ENCODE results near the gene SULT4A1.

Gene SULT4A1

GRCh38 chr22:43831561-43832392, 30.5 kb downstream of the SULT4A1 start:
- H3K4me2 ChIP-seq (ENCODE audit: low read depth, low read length) = no peak overlapping the region
- H3K9me3 ChIP-seq (replicated peaks; ENCODE audit: insufficient read depth, low read length) = no peaks in the 10 kb centered on the region
- no peaks in the 10 kb centered on the region for H3K4me1 ChIP-seq (ENCODE audit: low read length)
- no peak overlapping the region for H3K9ac ChIP-seq (ENCODE audit: low read length)
- H3K27ac ChIP-seq (ENCODE audit: low read length) = no peak overlapping the region
- no peaks in the 10 kb centered on the region for H3F3A ChIP-seq (ENCODE audit: insufficient read depth, low read length)
- H3K4me3 ChIP-seq (ENCODE audit: low read length) = no peak overlapping the region
- H3K36me3 ChIP-seq (replicated peaks; ENCODE audit: insufficient read depth, low read length) = no peaks in the 10 kb centered on the region
- peaks cover 83% of the 10 kb centered on the region for H3K27me3 ChIP-seq (replicated peaks; ENCODE audit: insufficient read depth, low read length)
- H3K79me2 ChIP-seq (ENCODE audit: low read length) = no peaks in the 10 kb centered on the region
- no peak overlapping the region for H2AFZ ChIP-seq (ENCODE audit: low read length)
- TF ChIP-seq CTCF (IDR thresholded peaks at IDR 0.05; ENCODE audit: low read length) = no peak
- TF ChIP-seq EZH2 (optimal IDR thresholded peaks at IDR 0.05; ENCODE audit: low read depth, low read length) = no peak
- TF ChIP-seq EZH2phosphoT487 (IDR thresholded peaks at IDR 0.05; ENCODE audit: low read length) = no peak
- no peak for DNase-seq
- no peaks in the 10 kb centered on the region for H3K9me2 ChIP-seq (replicated peaks; ENCODE audit: insufficient read depth, low read length)
- H4K20me1 ChIP-seq (ENCODE audit: insufficient read depth, low read length) = no peaks in the 10 kb centered on the region

- Histone ChIP-seq H4K20me1 (ENCODE audit: insufficient read depth, low read length) (no peaks in the 10 kb centered on the region), H3K4me3 (ENCODE audit: low read length) (no peak overlapping the region), H3K27ac (ENCODE audit: low read length) (no peak overlapping the region), H3K79me2 (ENCODE audit: low read length) (no peaks in the 10 kb centered on the region), H3K9ac (ENCODE audit: low read length) (no peak overlapping the region), H3K9me3 (replicated peaks; ENCODE audit: insufficient read depth, low read length) (no peaks in the 10 kb centered on the region), H3K36me3 (replicated peaks; ENCODE audit: insufficient read depth, low read length) (no peaks in the 10 kb centered on the region), H2AFZ (ENCODE audit: low read length) (no peak overlapping the region), H3K9me2 (replicated peaks; ENCODE audit: insufficient read depth, low read length) (no peaks in the 10 kb centered on the region), H3K27me3 (replicated peaks; ENCODE audit: insufficient read depth, low read length) (peaks cover 88% of the 10 kb centered on the region), H3F3A (ENCODE audit: insufficient read depth, low read length) (no peaks in the 10 kb centered on the region), H3K4me1 (ENCODE audit: low read length) (no peaks in the 10 kb centered on the region), H3K4me2 (ENCODE audit: low read depth, low read length) (no peak overlapping the region)
- DNase-seq = no peak
- TF ChIP-seq EZH2phosphoT487 (IDR thresholded peaks at IDR 0.05; ENCODE audit: low read length) (no peak), CTCF (IDR thresholded peaks at IDR 0.05; ENCODE audit: low read length) (no peak), EZH2 (optimal IDR thresholded peaks at IDR 0.05; ENCODE audit: low read depth, low read length) (no peak)
These were observed 31.3 kb downstream of the SULT4A1 start for GRCh38 chr22:43830931-43831560.

- Histone ChIP-seq H3K9ac (ENCODE audit: low read length) (no peak overlapping the region), H2AFZ (ENCODE audit: low read length) (no peak overlapping the region)
- no peak for DNase-seq
These were observed 32.1 kb downstream of the SULT4A1 start for GRCh38 chr22:43829904-43830851.

More at GRCh38 chr22:43829904-43830851, 32.1 kb downstream of the SULT4A1 start:
- H3K4me3 ChIP-seq (ENCODE audit: low read length) = no peak overlapping the region
- H3K27ac ChIP-seq (ENCODE audit: low read length) = no peak overlapping the region
- H3F3A ChIP-seq (ENCODE audit: insufficient read depth, low read length) = no peaks in the 10 kb centered on the region
- no peaks in the 10 kb centered on the region for H3K9me3 ChIP-seq (replicated peaks; ENCODE audit: insufficient read depth, low read length)
- no peaks in the 10 kb centered on the region for H3K79me2 ChIP-seq (ENCODE audit: low read length)
- TF ChIP-seq CTCF (IDR thresholded peaks at IDR 0.05; ENCODE audit: low read length) (no peak), EZH2phosphoT487 (IDR thresholded peaks at IDR 0.05; ENCODE audit: low read length) (no peak), EZH2 (optimal IDR thresholded peaks at IDR 0.05; ENCODE audit: low read depth, low read length) (no peak)
- no peaks in the 10 kb centered on the region for H4K20me1 ChIP-seq (ENCODE audit: insufficient read depth, low read length)
- H3K9me2 ChIP-seq (replicated peaks; ENCODE audit: insufficient read depth, low read length) = no peaks in the 10 kb centered on the region
- H3K27me3 ChIP-seq (replicated peaks; ENCODE audit: insufficient read depth, low read length) = peaks cover 90% of the 10 kb centered on the region
- no peaks in the 10 kb centered on the region for H3K4me1 ChIP-seq (ENCODE audit: low read length)
- no peaks in the 10 kb centered on the region for H3K36me3 ChIP-seq (replicated peaks; ENCODE audit: insufficient read depth, low read length)
- H3K4me2 ChIP-seq (ENCODE audit: low read depth, low read length) = no peak overlapping the region
